Measurements from ENCODE around the gene ANKRD27. TPM values are rescaled to one million over a fixed set of nuclear protein-coding genes. Genes with fewer than 3 reads are reported as not detected.
"Not testable (repeated sequence)": the region's sequence is repeated elsewhere in the genome, so short reads cannot be mapped to it uniquely, and the experiment has no call there.

The ANKRD27 gene
- total and polyA plus RNA-seq, 2 donors = 19.1 to 25.8 TPM

- H3K4me3 ChIP-seq (ENCODE audit: low read length in 2 of 2) = not testable (repeated sequence)
Measured at GRCh38 chr19:32572700-32573491, 102.1 kb downstream of the ANKRD27 start.

GRCh38 chr19:32571471-32572075 lies 103.4 kb downstream of the ANKRD27 start:
- H3K4me1 ChIP-seq (ENCODE audit: control insufficient read depth in 2 of 2, insufficient read depth in 2 of 2, low read length in 2 of 2); H3K27me3 ChIP-seq (ENCODE audit: control insufficient read depth in 2 of 2, insufficient read depth in 1 of 2, low read length in 1 of 2); DNase-seq (ENCODE audit: low read depth in 6 of 9, low spot score in 9 of 9); H3K4me3 ChIP-seq (ENCODE audit: low read length in 2 of 2); H3K27ac ChIP-seq (ENCODE audit: low read depth in 1 of 2, low read length in 1 of 2); H3K36me3 ChIP-seq (ENCODE audit: control insufficient read depth in 2 of 2, insufficient read depth in 2 of 2, low read length in 1 of 2); H3K9me3 ChIP-seq (ENCODE audit: control insufficient read depth in 2 of 2, insufficient read depth in 1 of 2, low read length in 1 of 2): not testable (repeated sequence)
- 91% methylated on average over 35 of the region's 36 CpGs for WGBS

More at GRCh38 chr19:32572700-32573491, 102.1 kb downstream of the ANKRD27 start:
- H3K9me3 ChIP-seq (ENCODE audit: control insufficient read depth in 2 of 2, insufficient read depth in 1 of 2, low read length in 1 of 2); H3K4me1 ChIP-seq (ENCODE audit: control insufficient read depth in 2 of 2, insufficient read depth in 2 of 2, low read length in 2 of 2); H3K27ac ChIP-seq (ENCODE audit: low read depth in 1 of 2, low read length in 1 of 2); H3K27me3 ChIP-seq (ENCODE audit: control insufficient read depth in 2 of 2, insufficient read depth in 1 of 2, low read length in 1 of 2); H3K36me3 ChIP-seq (ENCODE audit: control insufficient read depth in 2 of 2, insufficient read depth in 2 of 2, low read length in 1 of 2): not testable (repeated sequence)
- peak in 1 of 9 donors; percentile 32 for DNase-seq (ENCODE audit: low read depth in 6 of 9, low spot score in 9 of 9)
- WGBS = 24% methylated on average over 21 of the region's 21 CpGs

GRCh38 chr19:32570081-32570785 lies 104.7 kb downstream of the ANKRD27 start:
- H3K4me1 ChIP-seq (ENCODE audit: control insufficient read depth in 2 of 2, insufficient read depth in 2 of 2, low read length in 2 of 2) = peaks cover 0 to 8% of the 10 kb centered on the region in 2 donors
- no peak overlapping the region for H3K4me3 ChIP-seq (ENCODE audit: low read length in 2 of 2)
- WGBS = 42% methylated on average over 15 of the region's 15 CpGs
- no peaks in the 10 kb centered on the region for H3K9me3 ChIP-seq (ENCODE audit: control insufficient read depth in 2 of 2, insufficient read depth in 1 of 2, low read length in 1 of 2)
- H3K36me3 ChIP-seq (ENCODE audit: control insufficient read depth in 2 of 2, insufficient read depth in 2 of 2, low read length in 1 of 2) = no peaks in the 10 kb centered on the region
- H3K27me3 ChIP-seq (ENCODE audit: control insufficient read depth in 2 of 2, insufficient read depth in 1 of 2, low read length in 1 of 2) = peaks cover 2 to 7% of the 10 kb centered on the region in 2 donors
- DNase-seq (ENCODE audit: low read depth in 6 of 9, low spot score in 9 of 9) = peak in 6 of 9 donors; percentile 21 to 67 (median 40)
- no peak overlapping the region for H3K27ac ChIP-seq (ENCODE audit: low read depth in 1 of 2, low read length in 1 of 2)

- Histone ChIP-seq H3K4me3 (ENCODE audit: low read length in 2 of 2) (no peak overlapping the region), H3K27me3 (ENCODE audit: control insufficient read depth in 2 of 2, insufficient read depth in 1 of 2, low read length in 1 of 2) (peaks cover 2 to 4% of the 10 kb centered on the region in 2 donors), H3K4me1 (ENCODE audit: control insufficient read depth in 2 of 2, insufficient read depth in 2 of 2, low read length in 2 of 2) (no peaks in the 10 kb centered on the region), H3K36me3 (ENCODE audit: control insufficient read depth in 2 of 2, insufficient read depth in 2 of 2, low read length in 1 of 2) (no peaks in the 10 kb centered on the region), H3K27ac (ENCODE audit: low read depth in 1 of 2, low read length in 1 of 2) (no peak overlapping the region), H3K9me3 (ENCODE audit: control insufficient read depth in 2 of 2, insufficient read depth in 1 of 2, low read length in 1 of 2) (no peaks in the 10 kb centered on the region)
- DNase-seq (ENCODE audit: low read depth in 6 of 9, low spot score in 9 of 9) = no peak
- 96% methylated on average over 9 of the region's 9 CpGs for WGBS
Measured at GRCh38 chr19:32567486-32567885, 107.5 kb downstream of the ANKRD27 start.

GRCh38 chr19:32566246-32566830 lies 108.6 kb downstream of the ANKRD27 start:
- Histone ChIP-seq H3K27ac (ENCODE audit: low read depth in 1 of 2, low read length in 1 of 2) (no peak overlapping the region), H3K36me3 (ENCODE audit: control insufficient read depth in 2 of 2, insufficient read depth in 2 of 2, low read length in 1 of 2) (no peaks in the 10 kb centered on the region), H3K4me3 (ENCODE audit: low read length in 2 of 2) (no peak overlapping the region), H3K27me3 (ENCODE audit: control insufficient read depth in 2 of 2, insufficient read depth in 1 of 2, low read length in 1 of 2) (peaks cover 2 to 4% of the 10 kb centered on the region in 2 donors), H3K4me1 (ENCODE audit: control insufficient read depth in 2 of 2, insufficient read depth in 2 of 2, low read length in 2 of 2) (no peaks in the 10 kb centered on the region), H3K9me3 (ENCODE audit: control insufficient read depth in 2 of 2, insufficient read depth in 1 of 2, low read length in 1 of 2) (no peaks in the 10 kb centered on the region)
- no peak for DNase-seq (ENCODE audit: low read depth in 6 of 9, low spot score in 9 of 9)
- 85% methylated on average over 5 of the region's 5 CpGs for WGBS

- Histone ChIP-seq H3K27me3 (ENCODE audit: control insufficient read depth in 2 of 2, insufficient read depth in 1 of 2, low read length in 1 of 2) (no peaks in the 10 kb centered on the region), H3K4me3 (ENCODE audit: low read length in 2 of 2) (no peak overlapping the region), H3K36me3 (ENCODE audit: control insufficient read depth in 2 of 2, insufficient read depth in 2 of 2, low read length in 1 of 2) (no peaks in the 10 kb centered on the region), H3K4me1 (ENCODE audit: control insufficient read depth in 2 of 2, insufficient read depth in 2 of 2, low read length in 2 of 2) (no peaks in the 10 kb centered on the region), H3K9me3 (ENCODE audit: control insufficient read depth in 2 of 2, insufficient read depth in 1 of 2, low read length in 1 of 2) (no peaks in the 10 kb centered on the region), H3K27ac (ENCODE audit: low read depth in 1 of 2, low read length in 1 of 2) (no peak overlapping the region)
- WGBS = 98% methylated on average over 9 of the region's 9 CpGs
- no peak for DNase-seq (ENCODE audit: low read depth in 6 of 9, low spot score in 9 of 9)
Measured at GRCh38 chr19:32563761-32564160, 111.2 kb downstream of the ANKRD27 start.

GRCh38 chr19:32558607-32559228 lies 116.3 kb downstream of the ANKRD27 start:
- H3K27ac ChIP-seq (ENCODE audit: low read depth in 1 of 2, low read length in 1 of 2) = no peak overlapping the region
- WGBS = 75% methylated on average over 10 of the region's 10 CpGs
- no peaks in the 10 kb centered on the region for H3K9me3 ChIP-seq (ENCODE audit: control insufficient read depth in 2 of 2, insufficient read depth in 1 of 2, low read length in 1 of 2)
- H3K36me3 ChIP-seq (ENCODE audit: control insufficient read depth in 2 of 2, insufficient read depth in 2 of 2, low read length in 1 of 2) = no peaks in the 10 kb centered on the region
- peaks cover 0 to 2% of the 10 kb centered on the region in 2 donors for H3K27me3 ChIP-seq (ENCODE audit: control insufficient read depth in 2 of 2, insufficient read depth in 1 of 2, low read length in 1 of 2)
- DNase-seq (ENCODE audit: low read depth in 6 of 9, low spot score in 9 of 9) = no peak
- no peaks in the 10 kb centered on the region for H3K4me1 ChIP-seq (ENCODE audit: control insufficient read depth in 2 of 2, insufficient read depth in 2 of 2, low read length in 2 of 2)
- H3K4me3 ChIP-seq (ENCODE audit: low read length in 2 of 2) = no peak overlapping the region

- no peaks in the 10 kb centered on the region for H3K4me1 ChIP-seq (ENCODE audit: control insufficient read depth in 2 of 2, insufficient read depth in 2 of 2, low read length in 2 of 2)
- H3K36me3 ChIP-seq (ENCODE audit: control insufficient read depth in 2 of 2, insufficient read depth in 2 of 2, low read length in 1 of 2) = no peaks in the 10 kb centered on the region
- DNase-seq (ENCODE audit: low read depth in 6 of 9, low spot score in 9 of 9) = no peak
- no peaks in the 10 kb centered on the region for H3K9me3 ChIP-seq (ENCODE audit: control insufficient read depth in 2 of 2, insufficient read depth in 1 of 2, low read length in 1 of 2)
- no peak overlapping the region for H3K4me3 ChIP-seq (ENCODE audit: low read length in 2 of 2)
- no peak overlapping the region for H3K27ac ChIP-seq (ENCODE audit: low read depth in 1 of 2, low read length in 1 of 2)
- peaks cover 0 to 2% of the 10 kb centered on the region in 2 donors for H3K27me3 ChIP-seq (ENCODE audit: control insufficient read depth in 2 of 2, insufficient read depth in 1 of 2, low read length in 1 of 2)
- 97% methylated on average over 1 of the region's 1 CpG for WGBS
Measured at GRCh38 chr19:32555786-32556185, 119.2 kb downstream of the ANKRD27 start.

All from thymus (tissue), 11 donors.